ENCODE data around the gene SLC16A5. TPM values are rescaled to one million over a fixed set of nuclear protein-coding genes. Genes with fewer than 3 reads are reported as not detected.

The SLC16A5 gene
- total RNA-seq, 1 experiment from 2014 or later: 17.1 TPM

- Histone ChIP-seq H3K4me1 (ENCODE audit: insufficient read depth, low read length) (no peaks in the 10 kb centered on the region), H2BK20ac (ENCODE audit: low read depth, low read length, poor library complexity, severe bottlenecking) (no peak overlapping the region), H3K18ac (ENCODE audit: insufficient read length, low read depth, low read length) (no peak overlapping the region), H4K91ac (ENCODE audit: insufficient read length, low read depth, low read length) (no peak overlapping the region), H2BK12ac (ENCODE audit: insufficient read length, low read depth, low read length) (no peak overlapping the region), H3K4ac (ENCODE audit: low read depth, low read length) (no peak overlapping the region), H3K4me2 (ENCODE audit: insufficient read depth, insufficient read length, low read length) (no peak overlapping the region), H3K23ac (ENCODE audit: insufficient read length, low read depth, low read length) (no peak overlapping the region), H3K56ac (ENCODE audit: insufficient read length, low read depth, low read length) (no peak overlapping the region), H2BK120ac (ENCODE audit: low read depth, low read length, poor library complexity, severe bottlenecking) (no peak overlapping the region), H3K79me1 (ENCODE audit: insufficient read depth, low read depth, low read length, poor library complexity, severe bottlenecking) (no peaks in the 10 kb centered on the region), H3K23me2 (ENCODE audit: insufficient read length, low read depth, low read length, poor library complexity, severe bottlenecking) (no peaks in the 10 kb centered on the region), H3K9ac (ENCODE audit: extremely low read depth, insufficient read length, low read length) (no peak overlapping the region), H4K5ac (ENCODE audit: insufficient read length, low read depth, low read length) (no peak overlapping the region), H4K20me1 (ENCODE audit: control insufficient read depth, insufficient read depth, insufficient read length) (no peaks in the 10 kb centered on the region), H2BK5ac (ENCODE audit: insufficient read length, low read length) (no peak overlapping the region), H3K14ac (ENCODE audit: insufficient read depth, low read length) (no peak overlapping the region), H3T11ph (ENCODE audit: low read length) (no peak overlapping the region), H3K9me3 (ENCODE audit: control insufficient read depth, low read depth, low read length) (no peaks in the 10 kb centered on the region), H2BK15ac (ENCODE audit: low read depth, low read length) (no peak overlapping the region), H2AFZ (ENCODE audit: low read length) (no peak overlapping the region), H2AK5ac (ENCODE audit: insufficient read length, low read length) (no peak overlapping the region), H3K27ac (ENCODE audit: insufficient read length, low read depth, low read length) (no peak overlapping the region), H4K8ac (replicated peaks; ENCODE audit: insufficient read length, low read depth, low read length) (no peak overlapping the region), H3K27me3 (ENCODE audit: insufficient read depth, low read length) (no peaks in the 10 kb centered on the region), H3K79me2 (ENCODE audit: insufficient read depth, low read length) (no peaks in the 10 kb centered on the region; the same call in 1 of the 2 replicates)
- no CpG with 5 or more reads among the region's 26 CpGs for WGBS (ENCODE audit: extremely low coverage, insufficient read length, low lambda C conversion rate)
- Mint-ChIP-seq H3K9me3 (no peaks in the 10 kb centered on the region), H3K4me1 (peaks cover 0 to 4% of the 10 kb centered on the region in 2 experiments; a peak in 1 of 4 replicates), H3K4me3 (no peak overlapping the region), H3K27me3 (ENCODE audit: low read depth) (no peaks in the 10 kb centered on the region; the same call in none of the 2 replicates), H3K36me3 (ENCODE audit: insufficient read depth in 1 of 3, low read depth in 3 of 3) (peaks cover 43 to 75% (median 74%) of the 10 kb centered on the region in 3 experiments), H3K27ac (peak overlapping the region in 1 of 3 experiments; percentile 43; a peak in 2 of 7 replicates)
- DNase-seq: no peak
- TF ChIP-seq CTCF (conservative IDR thresholded peaks at IDR 0.05): no peak
These were observed 27.2 kb upstream of the SLC16A5 start for GRCh38 chr17:75060434-75061054.
